H1 (cell line): ENCODE measurements around the gene NELFB. TPM values are rescaled to one million over a fixed set of nuclear protein-coding genes. Genes with fewer than 3 reads are reported as not detected.

Source experiments
- CTCF ChIA-PET: fragments of 300-600 bp; sonication (Branson Sonifier 250); formaldehyde crosslinking; loops from one replicate; lab custom pipeline; 2021; ENCODE audit not compliant: partially characterized antibody; lab: Charles Lee
- POLR2A ChIA-PET: fragments of 300-600 bp; sonication (Branson Sonifier 250); formaldehyde crosslinking; loops from one replicate; lab custom pipeline; 2021; ENCODE audit warnings: inconsistent platforms; ENCODE audit not compliant: partially characterized antibody; lab: Charles Lee
- DNase-seq, 2 experiments: peaks; one replicate each; pipeline versions ENCODE4 v3.0.0 to v3.0.0-alpha.2; 2010 to 2022; ENCODE audit warnings: low spot score in 2 of 2, low read depth in 1 of 2, mixed read lengths in 1 of 2
- FAIRE-seq: peaks from 2 replicates; lab custom pipeline; 2011; peaks lifted over from hg19 to GRCh38; lab: Jason Lieb, UNC
- H2AFZ ChIP-seq: 2 replicates; pipeline ENCODE4 v1.8.1; 2012; ENCODE audit warnings: low read length, inconsistent platforms
- H2AK5ac ChIP-seq: 2 replicates; pipeline ENCODE4 v1.6.1; 2013; ENCODE audit warnings: low read depth, low read length
- H2BK120ac ChIP-seq: replicated peaks from 2 replicates; pipeline ENCODE3; 2013; ENCODE audit warnings: low read depth, low read length, inconsistent platforms
- H2BK12ac ChIP-seq: 2 replicates; pipeline ENCODE4 v1.6.1; 2013; ENCODE audit warnings: low read depth, low read length
- H2BK15ac ChIP-seq: 2 replicates; pipeline ENCODE4 v1.6.1; 2013; ENCODE audit warnings: low read length
- H2BK20ac ChIP-seq: 2 replicates; pipeline ENCODE4 v1.6.1; 2013; ENCODE audit warnings: low read length
- H2BK5ac ChIP-seq: 2 replicates; pipeline ENCODE4 v1.6.1; 2013; ENCODE audit warnings: low read depth, low read length
- H3K14ac ChIP-seq: 2 replicates; pipeline ENCODE4 v1.6.1; 2013; ENCODE audit warnings: inconsistent platforms; ENCODE audit not compliant: insufficient read length
- H3K18ac ChIP-seq: 2 replicates; pipeline ENCODE4 v1.6.1; 2013; ENCODE audit warnings: low read length; ENCODE audit errors: extremely low read depth
- H3K23ac ChIP-seq: 2 replicates; pipeline ENCODE4 v1.6.1; 2013; ENCODE audit warnings: inconsistent platforms; ENCODE audit not compliant: insufficient read length
- H3K23me2 ChIP-seq: 2 replicates; pipeline ENCODE4 v1.6.1; 2013; ENCODE audit warnings: low read depth, low read length
- H3K27ac ChIP-seq: 2 replicates; pipeline ENCODE4 v1.6.1; 2011; ENCODE audit warnings: low read depth, low read length, inconsistent platforms
- H3K27me3 ChIP-seq, 4 experiments: replicated peaks in 1 of 4; 1 replicate in 1 of 4; 2 replicates in 3 of 4; pipeline versions ENCODE4 v1.6.1 to v1.8.1; 2011 to 2013; ENCODE audit warnings: low read length in 3 of 4, mild to moderate bottlenecking in 3 of 4, inconsistent platforms in 2 of 4, mixed read lengths in 2 of 4, moderate library complexity in 1 of 4; ENCODE audit not compliant: control insufficient read depth in 3 of 4, insufficient read depth in 3 of 4; ENCODE audit errors: extremely low read depth in 1 of 4
- H3K36me3 ChIP-seq, 4 experiments: 2 replicates each; pipeline versions ENCODE4 v1.6.1 to v1.8.1; 2011 to 2013; ENCODE audit warnings: mild to moderate bottlenecking in 4 of 4, low read length in 3 of 4, moderate library complexity in 2 of 4, control low read depth in 1 of 4, inconsistent platforms in 1 of 4; ENCODE audit not compliant: insufficient read depth in 4 of 4, control insufficient read depth in 2 of 4
- H3K4ac ChIP-seq: replicated peaks from 2 replicates; pipeline ENCODE3; 2013; ENCODE audit warnings: low read length, low read depth, mixed read lengths, inconsistent platforms; ENCODE audit not compliant: insufficient read length
- H3K4me1 ChIP-seq, 4 experiments: replicated peaks in 1 of 4; 1 replicate in 1 of 4; 2 replicates in 3 of 4; pipeline versions ENCODE4 v1.6.1 to v1.8.1; 2011 to 2013; ENCODE audit warnings: low read length in 3 of 4, inconsistent platforms in 2 of 4, mixed read lengths in 1 of 4; ENCODE audit not compliant: insufficient read depth in 4 of 4, control insufficient read depth in 3 of 4
- H3K4me2 ChIP-seq, 2 experiments: 2 replicates each; pipeline versions ENCODE4 v1.6.1 to v1.8.1; 2011 to 2013; ENCODE audit warnings: low read depth in 2 of 2, low read length in 2 of 2, control low read depth in 1 of 2, inconsistent platforms in 1 of 2, mild to moderate bottlenecking in 1 of 2; ENCODE audit not compliant: insufficient read depth in 1 of 2
- H3K4me3 ChIP-seq, 4 experiments: fragments of 200-600, 300-600 bp in 1 of 4; sonication (generic), shearing (Covaris generic), sonication (Bioruptor Twin) in 1 of 4; 2 replicates each; pipeline versions ENCODE4 v1.5.1 to v1.8.1; 2011 to 2016; ENCODE audit warnings: low read length in 4 of 4, low read depth in 3 of 4, control low read depth in 2 of 4, inconsistent platforms in 2 of 4, mild to moderate bottlenecking in 2 of 4, mixed read lengths in 1 of 4, moderate library complexity in 1 of 4; ENCODE audit not compliant: insufficient read depth in 2 of 4; ENCODE audit errors: extremely low read depth in 1 of 4
- H3K56ac ChIP-seq: replicated peaks from 2 replicates; pipeline ENCODE3; 2013; ENCODE audit warnings: low read depth, mild to moderate bottlenecking, mixed read lengths, low read length, inconsistent platforms; ENCODE audit not compliant: insufficient read length
- H3K79me1 ChIP-seq: 2 replicates; pipeline ENCODE4 v1.6.1; 2013; ENCODE audit warnings: low read depth, low read length, control low read depth
- H3K79me2 ChIP-seq, 2 experiments: 2 replicates each; pipeline versions ENCODE4 v1.6.1 to v1.8.1; 2012 to 2013; ENCODE audit warnings: low read length in 2 of 2, mild to moderate bottlenecking in 2 of 2, inconsistent platforms in 1 of 2; ENCODE audit not compliant: insufficient read depth in 2 of 2, control insufficient read depth in 1 of 2
- H3K9ac ChIP-seq, 4 experiments: replicated peaks in 1 of 4; 1 replicate in 1 of 4; 2 replicates in 3 of 4; pipeline versions ENCODE4 v1.6.1 to v1.8.1; 2011 to 2013; ENCODE audit warnings: low read depth in 3 of 4, low read length in 3 of 4, control low read depth in 2 of 4, mild to moderate bottlenecking in 2 of 4, moderate library complexity in 2 of 4, inconsistent platforms in 1 of 4; ENCODE audit errors: extremely low read depth in 1 of 4
- H3K9me3 ChIP-seq, 2 experiments: 2 replicates each; pipeline versions ENCODE4 v1.6.1 to v1.8.1; 2012 to 2013; ENCODE audit warnings: mild to moderate bottlenecking in 2 of 2, moderate library complexity in 2 of 2, control low read depth in 1 of 2, inconsistent platforms in 1 of 2, low read depth in 1 of 2, low read length in 1 of 2, mixed read lengths in 1 of 2; ENCODE audit not compliant: insufficient read depth in 2 of 2
- H4K20me1 ChIP-seq, 2 experiments: replicated peaks in 1 of 2; 2 replicates each; pipeline versions ENCODE3 to v1.8.1; 2011 to 2013; ENCODE audit warnings: inconsistent platforms in 2 of 2, low read length in 2 of 2, mild to moderate bottlenecking in 1 of 2; ENCODE audit not compliant: insufficient read depth in 2 of 2, control insufficient read depth in 1 of 2
- H4K5ac ChIP-seq: 2 replicates; pipeline ENCODE4 v1.6.1; 2013; ENCODE audit warnings: low read length, low read depth, mixed read lengths, inconsistent platforms; ENCODE audit not compliant: insufficient read length
- H4K8ac ChIP-seq: 2 replicates; pipeline ENCODE4 v1.8.0; 2013; ENCODE audit warnings: mild to moderate bottlenecking, moderate library complexity, low read length, inconsistent platforms; ENCODE audit not compliant: insufficient read depth; ENCODE audit errors: extremely low read depth
- H4K91ac ChIP-seq: replicated peaks from 2 replicates; pipeline ENCODE3; 2013; ENCODE audit warnings: low read length, mixed read lengths, inconsistent platforms; ENCODE audit not compliant: insufficient read length
- BACH1 ChIP-seq: IDR thresholded peaks from 2 replicates; pipeline ENCODE4 v1.6.1; 2012; ENCODE audit warnings: low read length, improper control_type of control experiment
- CBX8 ChIP-seq: fragments of 300-800, 300-1000 bp; sonication (generic); IDR thresholded peaks from 2 replicates; pipeline ENCODE4 v1.7.1; 2016; ENCODE audit warnings: low read depth, low read length, borderline replicate concordance
- EGR1 ChIP-seq: IDR thresholded peaks from 2 replicates; pipeline ENCODE4 v1.6.1; 2011; ENCODE audit warnings: low read depth, low read length, borderline replicate concordance
- HDAC6 ChIP-seq: IDR thresholded peaks from one replicate; pipeline ENCODE4 v1.7.1; 2012; ENCODE audit warnings: low read depth, mild to moderate bottlenecking, inconsistent platforms, low read length, moderate library complexity
- JUND ChIP-seq: IDR thresholded peaks from 2 replicates; pipeline ENCODE4 v1.6.1; 2011; ENCODE audit warnings: mild to moderate bottlenecking, improper control_type of control experiment, low read length
- SIN3A ChIP-seq, 2 experiments: IDR thresholded peaks in 1 of 2; conservative IDR thresholded peaks in 1 of 2; 2 replicates each; pipeline ENCODE4 v1.6.1; 2011 to 2012; ENCODE audit warnings: low read length in 2 of 2, improper control_type of control experiment in 1 of 2, low read depth in 1 of 2, mild to moderate bottlenecking in 1 of 2
- TAF1 ChIP-seq: IDR thresholded peaks from 2 replicates; pipeline ENCODE4 v1.6.1; 2011; ENCODE audit warnings: mild to moderate bottlenecking, low read depth, low read length
- TCF12 ChIP-seq: IDR thresholded peaks from 2 replicates; pipeline ENCODE4 v1.6.1; 2011; ENCODE audit warnings: low read depth, mild to moderate bottlenecking, low read length
- USF2 ChIP-seq: IDR thresholded peaks from 2 replicates; pipeline ENCODE4 v1.6.1; 2011; ENCODE audit warnings: low read length, improper control_type of control experiment
- WGBS, 2 experiments: shearing (Covaris generic) in 1 of 2; methylation state at CpG; one replicate each; pipeline versions ENCODE4 v1.1.6 to v1.1.7; 2013 to 2015; ENCODE audit warnings: low lambda C conversion rate in 2 of 2, mixed read lengths in 2 of 2, inconsistent platforms in 1 of 2, low coverage in 1 of 2, missing lambda C conversion rate in 1 of 2; ENCODE audit not compliant: insufficient replicate concordance in 2 of 2, insufficient coverage in 1 of 2, insufficient read length in 1 of 2; ENCODE audit errors: extremely low coverage in 1 of 2, missing lambda C conversion rate in 1 of 2; 5-methylcytosine and 5-hydroxymethylcytosine counted together
- polyA plus RNA-seq, 7 experiments: library from polyadenylated mRNA; depleted of rRNA in 3 of 7; stranded (reverse) in 5 of 7; unstranded in 2 of 7; fragments of >200 nt in 5 of 7; fragments of 200-250 nt in 2 of 7; gene quantifications; 1 replicate in 5 of 7; 2 replicates in 1 of 7; 4 replicates in 1 of 7; pipeline versions ENCODE4 v1.2.1 to v1.2.3, GENCODE V29; 2011 to 2013; ENCODE audit warnings: missing spikeins in 2 of 7, mixed read lengths in 2 of 7
- total RNA-seq: library from RNA; stranded (reverse); fragmentation: NEBNext Ultra II Directional; extraction: Animal tissue kit (Norgen Biotek cat#: 25700); gene quantifications from 2 replicates; pipeline ENCODE4 v1.2.1, GENCODE V29; 2021

NELFB gene
- total and polyA plus RNA-seq, 2 of the 8 experiments (the other 6 are each of a cell fraction or from before 2014, with no cell fraction given): 57.6 to 78.0 TPM

DNA sequence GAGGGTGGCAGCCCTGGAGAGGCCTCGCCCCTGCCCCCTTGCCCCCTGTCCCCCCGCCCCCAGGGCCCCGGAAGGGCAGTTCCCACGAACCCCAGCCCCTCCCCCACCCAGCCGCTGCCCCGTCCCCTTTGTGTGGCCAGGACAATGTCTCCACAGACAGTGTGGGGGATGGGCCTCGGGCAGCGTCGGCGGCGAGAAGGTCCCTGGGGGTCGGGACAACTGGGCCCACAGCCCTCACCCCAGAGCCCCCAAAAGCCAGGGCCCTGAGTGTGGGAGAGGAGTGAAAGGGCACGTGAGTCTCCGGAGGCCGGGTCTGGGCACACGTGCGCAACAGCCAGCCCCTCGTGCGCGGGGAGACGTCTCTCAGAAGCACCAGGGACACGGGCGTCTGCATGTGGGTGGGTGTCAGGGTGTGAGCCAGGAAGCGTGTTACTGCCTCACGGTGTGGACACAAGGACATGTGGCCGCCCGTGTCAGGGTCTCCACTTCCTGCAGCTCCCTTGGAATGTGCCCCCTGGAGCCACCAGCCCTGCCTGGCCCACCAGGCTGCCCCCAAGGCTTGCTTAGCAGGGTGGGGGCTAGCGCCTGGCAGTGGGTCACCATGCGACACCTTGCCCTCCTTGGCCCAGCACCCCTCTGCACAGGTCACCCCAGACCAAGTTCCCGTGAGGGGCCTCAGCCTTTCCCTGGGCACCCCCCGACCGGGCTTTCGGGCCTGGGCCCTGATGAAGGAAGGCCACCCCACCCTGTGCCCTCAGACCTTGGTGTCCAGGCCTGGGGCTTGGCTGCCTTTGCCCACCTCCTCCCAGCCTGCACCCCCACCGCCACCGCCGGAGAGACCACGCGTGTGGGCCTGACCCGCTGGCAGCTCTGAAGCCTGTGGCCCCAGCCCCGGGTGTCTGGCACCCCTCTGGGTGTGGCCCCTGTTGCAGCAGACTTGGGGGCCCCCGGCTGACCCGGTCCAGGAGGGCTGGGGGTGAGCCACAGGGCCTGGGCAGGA lies 59.7 kb downstream of the NELFB start:
- no peak for DNase-seq
- FAIRE-seq: no peak
- no peak for TF ChIP-seq SIN3A (conservative IDR thresholded peaks at IDR 0.05 in 1 of 2, IDR thresholded peaks at IDR 0.05 in 1 of 2; ENCODE audit: low read depth in 1 of 2, low read length in 2 of 2)
- TF ChIP-seq BACH1: no peak
- TF ChIP-seq JUND: no peak
- no peak for TF ChIP-seq TAF1
- no peak for TF ChIP-seq HDAC6
- TF ChIP-seq USF2: no peak
- no peak for TF ChIP-seq TCF12
- no peak for TF ChIP-seq CBX8
- TF ChIP-seq EGR1: no peak

More for the DNA sequence above, 59.7 kb downstream of the NELFB start:
- H3K18ac ChIP-seq: peak overlapping the region; percentile 60
- no peaks in the 10 kb centered on the region for H3K79me2 ChIP-seq
- no peak overlapping the region for H2AFZ ChIP-seq
- H3K27ac ChIP-seq: no peak overlapping the region
- peak overlapping the region; percentile 64 for H2BK120ac ChIP-seq
- peak overlapping the region; percentile 85; the same call in 1 of the 2 replicates for H2BK5ac ChIP-seq
- peak overlapping the region; percentile 92; the same call in 1 of the 2 replicates for H2BK12ac ChIP-seq
- no peak overlapping the region for H3K4me2 ChIP-seq
- H3K56ac ChIP-seq: peak overlapping the region; percentile 46
- H3K27me3 ChIP-seq: peaks cover 0 to 4% (median 0%) of the 10 kb centered on the region in 4 experiments; a peak in 2 of 7 replicates
- H3K23ac ChIP-seq: no peak overlapping the region
- no peak overlapping the region for H3K9ac ChIP-seq
- H3K4me3 ChIP-seq: peak overlapping the region in 2 of 4 experiments; percentile 5 to 58; a peak in 2 of 8 replicates
- ChIA-PET POLR2A (interaction anchor here (11.9 kb wide), 1 partner anchor 14 kb away, joined by 129 read pairs; the partner anchor contains the start of gene NRARP), CTCF (interaction anchor here (5.7 kb wide), 1 partner anchor 12 kb away, joined by 55 read pairs; the partner anchor contains the start of gene NRARP)
- H4K8ac ChIP-seq: no peak overlapping the region; the same call in 1 of the 2 replicates
- H4K91ac ChIP-seq: peak overlapping the region; percentile 93
- no peaks in the 10 kb centered on the region for H4K20me1 ChIP-seq
- no peaks in the 10 kb centered on the region for H3K36me3 ChIP-seq
- no peaks in the 10 kb centered on the region for H3K9me3 ChIP-seq
- WGBS, 2 experiments: 89% methylated on average over 30 of the region's 42 CpGs; no CpG with 5 or more reads in 1 of the 2 experiments
- no peak overlapping the region for H4K5ac ChIP-seq
- H3K4me1 ChIP-seq: peaks cover 0 to 22% (median 13%) of the 10 kb centered on the region in 4 experiments; a peak in 6 of 7 replicates
- no peaks in the 10 kb centered on the region for H3K79me1 ChIP-seq
- H3K4ac ChIP-seq: peak overlapping the region; percentile 69
- H2BK20ac ChIP-seq: peak overlapping the region; percentile 72; the same call in 1 of the 2 replicates
- 0 out of 2 replicates have a peak overlapping the region, but pooled peaks have one; percentile 82 for H2AK5ac ChIP-seq
- no peaks in the 10 kb centered on the region; the same call in 1 of the 2 replicates for H3K23me2 ChIP-seq
- no peak overlapping the region for H2BK15ac ChIP-seq
- H3K14ac ChIP-seq: no peak overlapping the region
